ENCODE data around the gene TOP1.
A peak's percentile ranks its signal among the peaks of the same experiment; 100 is the strongest.

TOP1 gene

DNA sequence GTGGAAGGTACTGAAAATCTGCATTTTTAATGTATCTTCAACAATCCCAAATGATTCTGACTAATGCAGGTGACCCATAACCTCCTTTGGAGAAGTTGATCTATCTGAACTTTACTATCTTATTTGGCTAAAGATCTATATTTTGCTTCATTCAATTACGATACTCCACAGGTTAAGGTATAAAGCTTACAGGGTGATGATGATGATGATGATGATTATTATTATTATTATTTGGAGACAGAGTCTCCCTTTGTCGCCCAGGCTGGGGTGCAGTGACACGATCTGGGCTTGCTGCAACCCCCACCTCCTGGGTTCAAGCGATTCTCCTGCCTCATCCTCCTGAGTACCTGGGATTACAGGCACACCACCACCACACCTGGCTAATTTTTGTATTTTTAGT, 13.1 kb downstream of the TOP1 start:
- CTCF ChIA-PET = no interaction called here
- peaks cover 6% of the 10 kb centered on the region for H3K4me1 ChIP-seq (ENCODE audit: control insufficient read depth, insufficient read depth, low read length)
- H3K27ac ChIP-seq (ENCODE audit: extremely low read depth, low read depth, low read length) = no peak overlapping the region
- POLR2A ChIA-PET = no interaction called here
- TF ChIP-seq SP7 (tag by site-specific recombination; IDR thresholded peaks at IDR 0.05) = no peak
- TF ChIP-seq, protein P1, sequence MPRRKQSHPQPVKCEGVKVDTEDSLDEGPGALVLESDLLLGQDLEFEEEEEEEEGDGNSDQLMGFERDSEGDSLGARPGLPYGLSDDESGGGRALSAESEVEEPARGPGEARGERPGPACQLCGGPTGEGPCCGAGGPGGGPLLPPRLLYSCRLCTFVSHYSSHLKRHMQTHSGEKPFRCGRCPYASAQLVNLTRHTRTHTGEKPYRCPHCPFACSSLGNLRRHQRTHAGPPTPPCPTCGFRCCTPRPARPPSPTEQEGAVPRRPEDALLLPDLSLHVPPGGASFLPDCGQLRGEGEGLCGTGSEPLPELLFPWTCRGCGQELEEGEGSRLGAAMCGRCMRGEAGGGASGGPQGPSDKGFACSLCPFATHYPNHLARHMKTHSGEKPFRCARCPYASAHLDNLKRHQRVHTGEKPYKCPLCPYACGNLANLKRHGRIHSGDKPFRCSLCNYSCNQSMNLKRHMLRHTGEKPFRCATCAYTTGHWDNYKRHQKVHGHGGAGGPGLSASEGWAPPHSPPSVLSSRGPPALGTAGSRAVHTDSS (tag by site-specific recombination; IDR thresholded peaks at IDR 0.05) = peak; percentile 66
- H3K4me3 ChIP-seq (ENCODE audit: low read depth, low read length) = no peak overlapping the region
- H3K36me3 ChIP-seq (ENCODE audit: control insufficient read depth in 2 of 2, insufficient read depth in 1 of 2, low read length in 2 of 2) = no peaks in the 10 kb centered on the region
- no peaks in the 10 kb centered on the region for H3K9me3 ChIP-seq (ENCODE audit: control insufficient read depth, insufficient read depth, low read depth, low read length)

DNA sequence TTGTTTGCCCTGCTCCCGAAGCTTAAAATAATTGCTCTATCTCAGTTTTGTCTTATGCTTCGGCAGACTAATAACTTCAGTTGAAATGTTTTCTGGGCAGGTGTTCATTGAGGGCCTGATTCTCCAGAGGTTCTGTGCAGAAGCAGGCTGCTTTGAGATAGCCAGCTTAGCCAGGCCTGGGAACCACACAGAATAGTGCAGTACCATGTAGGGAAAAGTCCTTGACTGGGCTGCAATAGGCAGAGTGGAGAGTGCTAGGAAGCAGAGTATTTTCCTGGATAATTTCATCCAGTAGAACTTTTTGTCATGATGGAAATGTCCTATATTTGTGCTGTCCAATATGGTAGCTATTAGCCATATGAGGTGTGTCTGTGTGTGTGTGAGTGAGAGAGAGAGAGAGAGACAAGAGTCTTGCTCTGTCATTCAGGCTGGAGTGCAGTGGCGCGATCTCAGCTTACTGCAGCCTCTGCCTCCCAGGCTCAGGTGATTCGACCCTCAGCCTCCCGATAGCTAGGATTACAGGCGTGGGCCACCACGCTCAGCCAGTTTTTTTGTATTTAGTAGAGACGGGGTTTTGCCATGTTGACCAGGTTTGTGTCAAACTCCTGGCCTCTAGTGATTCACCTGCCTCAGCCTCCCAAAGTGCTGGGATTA, 15.9 kb downstream of the TOP1 start:
- no peaks in the 10 kb centered on the region for H3K36me3 ChIP-seq (ENCODE audit: control insufficient read depth in 2 of 2, insufficient read depth in 1 of 2, low read length in 2 of 2)
- TF ChIP-seq ZNF132 (tag by site-specific recombination; IDR thresholded peaks at IDR 0.05; ENCODE audit: borderline replicate concordance) (no peak), ZNF76 (tag by site-specific recombination; IDR thresholded peaks at IDR 0.05; ENCODE audit: borderline replicate concordance, low read depth) (no peak), ZNF626 (tag by site-specific recombination; IDR thresholded peaks at IDR 0.05) (no peak)
- TF ChIP-seq, protein P2, sequence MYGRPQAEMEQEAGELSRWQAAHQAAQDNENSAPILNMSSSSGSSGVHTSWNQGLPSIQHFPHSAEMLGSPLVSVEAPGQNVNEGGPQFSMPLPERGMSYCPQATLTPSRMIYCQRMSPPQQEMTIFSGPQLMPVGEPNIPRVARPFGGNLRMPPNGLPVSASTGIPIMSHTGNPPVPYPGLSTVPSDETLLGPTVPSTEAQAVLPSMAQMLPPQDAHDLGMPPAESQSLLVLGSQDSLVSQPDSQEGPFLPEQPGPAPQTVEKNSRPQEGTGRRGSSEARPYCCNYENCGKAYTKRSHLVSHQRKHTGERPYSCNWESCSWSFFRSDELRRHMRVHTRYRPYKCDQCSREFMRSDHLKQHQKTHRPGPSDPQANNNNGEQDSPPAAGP (tag by site-specific recombination; IDR thresholded peaks at IDR 0.05) = no peak
- TF ChIP-seq, protein P3, sequence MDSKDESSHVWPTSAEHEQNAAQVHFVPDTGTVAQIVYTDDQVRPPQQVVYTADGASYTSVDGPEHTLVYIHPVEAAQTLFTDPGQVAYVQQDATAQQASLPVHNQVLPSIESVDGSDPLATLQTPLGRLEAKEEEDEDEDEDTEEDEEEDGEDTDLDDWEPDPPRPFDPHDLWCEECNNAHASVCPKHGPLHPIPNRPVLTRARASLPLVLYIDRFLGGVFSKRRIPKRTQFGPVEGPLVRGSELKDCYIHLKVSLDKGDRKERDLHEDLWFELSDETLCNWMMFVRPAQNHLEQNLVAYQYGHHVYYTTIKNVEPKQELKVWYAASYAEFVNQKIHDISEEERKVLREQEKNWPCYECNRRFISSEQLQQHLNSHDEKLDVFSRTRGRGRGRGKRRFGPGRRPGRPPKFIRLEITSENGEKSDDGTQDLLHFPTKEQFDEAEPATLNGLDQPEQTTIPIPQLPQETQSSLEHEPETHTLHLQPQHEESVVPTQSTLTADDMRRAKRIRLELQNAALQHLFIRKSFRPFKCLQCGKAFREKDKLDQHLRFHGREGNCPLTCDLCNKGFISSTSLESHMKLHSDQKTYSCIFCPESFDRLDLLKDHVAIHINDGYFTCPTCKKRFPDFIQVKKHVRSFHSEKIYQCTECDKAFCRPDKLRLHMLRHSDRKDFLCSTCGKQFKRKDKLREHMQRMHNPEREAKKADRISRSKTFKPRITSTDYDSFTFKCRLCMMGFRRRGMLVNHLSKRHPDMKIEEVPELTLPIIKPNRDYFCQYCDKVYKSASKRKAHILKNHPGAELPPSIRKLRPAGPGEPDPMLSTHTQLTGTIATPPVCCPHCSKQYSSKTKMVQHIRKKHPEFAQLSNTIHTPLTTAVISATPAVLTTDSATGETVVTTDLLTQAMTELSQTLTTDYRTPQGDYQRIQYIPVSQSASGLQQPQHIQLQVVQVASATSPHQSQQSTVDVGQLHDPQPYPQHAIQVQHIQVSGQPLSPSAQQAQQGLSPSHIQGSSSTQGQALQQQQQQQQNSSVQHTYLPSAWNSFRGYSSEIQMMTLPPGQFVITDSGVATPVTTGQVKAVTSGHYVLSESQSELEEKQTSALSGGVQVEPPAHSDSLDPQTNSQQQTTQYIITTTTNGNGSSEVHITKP (tag by site-specific recombination; IDR thresholded peaks at IDR 0.05) = 0 out of 2 replicates have a peak, but pooled peaks have one; percentile 13
- POLR2A ChIA-PET = no interaction called here
- peaks cover 23% of the 10 kb centered on the region for H3K4me1 ChIP-seq (ENCODE audit: control insufficient read depth, insufficient read depth, low read length)
- CTCF ChIA-PET = interaction anchor here (1.2 to 2.7 kb wide), 4 partner anchors 50 to 75 kb away, joined by 3 to 10 read pairs (median 6); no protein-coding TSS in a partner anchor
- no peak overlapping the region for H3K4me3 ChIP-seq (ENCODE audit: low read depth, low read length)
- no peaks in the 10 kb centered on the region for H3K9me3 ChIP-seq (ENCODE audit: control insufficient read depth, insufficient read depth, low read depth, low read length)
- no peak overlapping the region for H3K27ac ChIP-seq (ENCODE audit: extremely low read depth, low read depth, low read length)

DNA sequence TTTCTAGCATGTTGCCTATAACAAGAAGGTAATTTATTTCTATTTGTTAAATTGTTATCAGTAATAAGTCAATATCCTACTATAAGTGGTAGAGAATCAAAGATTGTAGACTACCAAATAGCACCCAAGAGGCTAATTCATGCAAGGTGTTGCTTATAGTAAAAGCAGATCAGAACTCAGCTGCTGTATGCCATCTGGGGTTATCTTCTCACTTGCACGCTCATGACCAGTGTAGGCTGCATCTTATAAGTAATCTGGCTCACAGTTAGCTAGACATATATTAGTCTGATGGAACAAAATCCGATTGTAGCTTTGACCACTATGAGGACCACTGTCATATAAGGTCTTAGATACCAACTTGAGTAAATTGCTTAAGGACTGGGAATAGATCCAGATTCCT, 17.0 kb downstream of the TOP1 start:
- ChIA-PET POLR2A (interaction anchor here (1.3 to 1.6 kb wide), 2 partner anchors 10 to 16 kb away, joined by 3 read pairs; no protein-coding TSS in a partner anchor), CTCF (interaction anchor here (0.9 to 2.7 kb wide), 5 partner anchors 33 to 77 kb away, joined by 3 to 10 read pairs (median 3); no protein-coding TSS in a partner anchor)
- H3K9me3 ChIP-seq (ENCODE audit: control insufficient read depth, insufficient read depth, low read depth, low read length) = no peaks in the 10 kb centered on the region
- H3K4me3 ChIP-seq (ENCODE audit: low read depth, low read length) = no peak overlapping the region
- peaks cover 26% of the 10 kb centered on the region for H3K4me1 ChIP-seq (ENCODE audit: control insufficient read depth, insufficient read depth, low read length)
- no peak overlapping the region for H3K27ac ChIP-seq (ENCODE audit: extremely low read depth, low read depth, low read length)
- no peaks in the 10 kb centered on the region for H3K36me3 ChIP-seq (ENCODE audit: control insufficient read depth in 2 of 2, insufficient read depth in 1 of 2, low read length in 2 of 2)
- TF ChIP-seq, protein P4, sequence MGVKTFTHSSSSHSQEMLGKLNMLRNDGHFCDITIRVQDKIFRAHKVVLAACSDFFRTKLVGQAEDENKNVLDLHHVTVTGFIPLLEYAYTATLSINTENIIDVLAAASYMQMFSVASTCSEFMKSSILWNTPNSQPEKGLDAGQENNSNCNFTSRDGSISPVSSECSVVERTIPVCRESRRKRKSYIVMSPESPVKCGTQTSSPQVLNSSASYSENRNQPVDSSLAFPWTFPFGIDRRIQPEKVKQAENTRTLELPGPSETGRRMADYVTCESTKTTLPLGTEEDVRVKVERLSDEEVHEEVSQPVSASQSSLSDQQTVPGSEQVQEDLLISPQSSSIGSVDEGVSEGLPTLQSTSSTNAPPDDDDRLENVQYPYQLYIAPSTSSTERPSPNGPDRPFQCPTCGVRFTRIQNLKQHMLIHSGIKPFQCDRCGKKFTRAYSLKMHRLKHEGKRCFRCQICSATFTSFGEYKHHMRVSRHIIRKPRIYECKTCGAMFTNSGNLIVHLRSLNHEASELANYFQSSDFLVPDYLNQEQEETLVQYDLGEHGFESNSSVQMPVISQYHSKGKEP (tag by site-specific recombination; IDR thresholded peaks at IDR 0.05) = no peak
- no peak for TF ChIP-seq BCL11A (tag by site-specific recombination; IDR thresholded peaks at IDR 0.05; ENCODE audit: low read depth)
- no peak for TF ChIP-seq MYNN (tag by site-specific recombination; IDR thresholded peaks at IDR 0.05; ENCODE audit: borderline replicate concordance)
- TF ChIP-seq OVOL3 (tag by site-specific recombination; IDR thresholded peaks at IDR 0.05) = no peak
- TF ChIP-seq, protein P5, sequence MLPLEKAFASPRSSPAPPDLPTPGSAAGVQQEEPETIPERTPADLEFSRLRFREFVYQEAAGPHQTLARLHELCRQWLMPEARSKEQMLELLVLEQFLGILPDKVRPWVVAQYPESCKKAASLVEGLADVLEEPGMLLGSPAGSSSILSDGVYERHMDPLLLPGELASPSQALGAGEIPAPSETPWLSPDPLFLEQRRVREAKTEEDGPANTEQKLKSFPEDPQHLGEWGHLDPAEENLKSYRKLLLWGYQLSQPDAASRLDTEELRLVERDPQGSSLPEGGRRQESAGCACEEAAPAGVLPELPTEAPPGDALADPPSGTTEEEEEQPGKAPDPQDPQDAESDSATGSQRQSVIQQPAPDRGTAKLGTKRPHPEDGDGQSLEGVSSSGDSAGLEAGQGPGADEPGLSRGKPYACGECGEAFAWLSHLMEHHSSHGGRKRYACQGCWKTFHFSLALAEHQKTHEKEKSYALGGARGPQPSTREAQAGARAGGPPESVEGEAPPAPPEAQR (tag by site-specific recombination; IDR thresholded peaks at IDR 0.05) = no peak
- TF ChIP-seq SETDB1 (IDR thresholded peaks at IDR 0.05; ENCODE audit: insufficient read length, low read length) = no peak
- no peak for TF ChIP-seq ZNF174 (tag by site-specific recombination; IDR thresholded peaks at IDR 0.05)
- no peak for TF ChIP-seq ZNF837 (tag by site-specific recombination; IDR thresholded peaks at IDR 0.05)
- TF ChIP-seq, protein P6, sequence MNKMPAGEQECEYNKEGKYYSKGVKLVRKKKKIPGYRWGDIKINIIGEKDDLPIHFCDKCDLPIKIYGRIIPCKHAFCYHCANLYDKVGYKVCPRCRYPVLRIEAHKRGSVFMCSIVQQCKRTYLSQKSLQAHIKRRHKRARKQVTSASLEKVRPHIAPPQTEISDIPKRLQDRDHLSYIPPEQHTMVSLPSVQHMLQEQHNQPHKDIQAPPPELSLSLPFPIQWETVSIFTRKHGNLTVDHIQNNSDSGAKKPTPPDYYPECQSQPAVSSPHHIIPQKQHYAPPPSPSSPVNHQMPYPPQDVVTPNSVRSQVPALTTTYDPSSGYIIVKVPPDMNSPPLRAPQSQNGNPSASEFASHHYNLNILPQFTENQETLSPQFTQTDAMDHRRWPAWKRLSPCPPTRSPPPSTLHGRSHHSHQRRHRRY (tag by site-specific recombination; IDR thresholded peaks at IDR 0.05) = no peak
- TF ChIP-seq ZNF140 (tag by site-specific recombination; IDR thresholded peaks at IDR 0.05) = no peak
- no peak for TF ChIP-seq SCRT1 (tag by site-specific recombination; IDR thresholded peaks at IDR 0.05; ENCODE audit: borderline replicate concordance)
- no peak for TF ChIP-seq ZNF274 (IDR thresholded peaks at IDR 0.05; ENCODE audit: low read length)
- TF ChIP-seq ZNF274 (tag by site-specific recombination; IDR thresholded peaks at IDR 0.05; ENCODE audit: borderline replicate concordance) = no peak

Data from HEK293 (cell line).